ENCODE measurements around the gene SS18L1. TPM values are rescaled to one million over a fixed set of nuclear protein-coding genes. Genes with fewer than 3 reads are reported as not detected.

Gene SS18L1
- total RNA-seq, 1 experiment from 2014 or later: 17.9 TPM

- no peak overlapping the region for H3K9ac ChIP-seq (ENCODE audit: low read length)
- H3K79me2 ChIP-seq (ENCODE audit: low read length): peaks cover 88% of the 10 kb centered on the region
- TF ChIP-seq EZH2phosphoT487 (IDR thresholded peaks at IDR 0.05; ENCODE audit: borderline replicate concordance, low read length) (no peak), EZH2 (IDR thresholded peaks at IDR 0.05; ENCODE audit: low read length, unreplicated experiment) (no peak), CTCF (conservative IDR thresholded peaks at IDR 0.05; ENCODE audit: low read depth, low read length) (no peak)
- H3F3A ChIP-seq (ENCODE audit: low read length, unreplicated experiment): no peaks in the 10 kb centered on the region
- no peak overlapping the region for H2AFZ ChIP-seq (ENCODE audit: low read length)
- H3K9me2 ChIP-seq (replicated peaks; ENCODE audit: low read length): no peaks in the 10 kb centered on the region
- intact Hi-C loops (cut with micrococcal nuclease): no loop called here
- H4K20me1 ChIP-seq (ENCODE audit: low read length): no peaks in the 10 kb centered on the region
- H3K9me3 ChIP-seq (ENCODE audit: low read length): no peaks in the 10 kb centered on the region
- H3K4me1 ChIP-seq (ENCODE audit: insufficient read depth, low read length): peaks cover 11% of the 10 kb centered on the region
- ChIA-PET CTCF (no interaction called here), POLR2A (ENCODE audit: unreplicated experiment) (no interaction called here)
- no peak overlapping the region for H3K4me2 ChIP-seq (ENCODE audit: low read length)
- ATAC-seq (no peak), DNase-seq (no peak)
- peaks cover 10% of the 10 kb centered on the region; the same call in 1 of the 2 replicates for H3K36me3 ChIP-seq (ENCODE audit: low read depth, low read length)
- H3K27ac ChIP-seq (ENCODE audit: low read length): no peak overlapping the region
- no peak overlapping the region for H3K4me3 ChIP-seq (ENCODE audit: low read length)
- no TSS peak for BruUV-seq (replicated peaks)
- no peaks in the 10 kb centered on the region for H3K27me3 ChIP-seq (ENCODE audit: low read length)
Measured at GRCh38 chr20:62186096-62186426, 42.5 kb downstream of the SS18L1 start.

- ChIA-PET CTCF (no interaction called here), POLR2A (ENCODE audit: unreplicated experiment) (no interaction called here)
- H3K9me2 ChIP-seq (replicated peaks; ENCODE audit: low read length): no peaks in the 10 kb centered on the region
- no peaks in the 10 kb centered on the region for H4K20me1 ChIP-seq (ENCODE audit: low read length)
- peaks cover 10% of the 10 kb centered on the region; the same call in 1 of the 2 replicates for H3K36me3 ChIP-seq (ENCODE audit: low read depth, low read length)
- H3K79me2 ChIP-seq (ENCODE audit: low read length): peaks cover 83% of the 10 kb centered on the region
- intact Hi-C loops (cut with micrococcal nuclease): no loop called here
- no peak overlapping the region for H3K9ac ChIP-seq (ENCODE audit: low read length)
- DNase-seq (peak; percentile 8), ATAC-seq (no peak)
- BruUV-seq (replicated peaks): no TSS peak
- H3K27ac ChIP-seq (ENCODE audit: low read length): no peak overlapping the region
- peaks cover 5% of the 10 kb centered on the region for H3K4me1 ChIP-seq (ENCODE audit: insufficient read depth, low read length)
- no peak overlapping the region for H3K4me3 ChIP-seq (ENCODE audit: low read length)
- no peaks in the 10 kb centered on the region for H3F3A ChIP-seq (ENCODE audit: low read length, unreplicated experiment)
- no peak for TF ChIP-seq CTCF (conservative IDR thresholded peaks at IDR 0.05; ENCODE audit: low read depth, low read length)
- no peak for TF ChIP-seq EZH2 (IDR thresholded peaks at IDR 0.05; ENCODE audit: low read length, unreplicated experiment)
- H2AFZ ChIP-seq (ENCODE audit: low read length): no peak overlapping the region
- H3K27me3 ChIP-seq (ENCODE audit: low read length): no peaks in the 10 kb centered on the region
- H3K9me3 ChIP-seq (ENCODE audit: low read length): no peaks in the 10 kb centered on the region
- no peak overlapping the region for H3K4me2 ChIP-seq (ENCODE audit: low read length)
Measured at GRCh38 chr20:62186887-62187866, 43.6 kb downstream of the SS18L1 start.
